Measurements from ENCODE around the gene NBEA.

GRCh38 chr13:35165205-35165604 is 223.1 kb downstream of the NBEA start:
- TF ChIP-seq CTCF (IDR thresholded peaks at IDR 0.05) (no peak), POLR2A (IDR thresholded peaks at IDR 0.05) (no peak)

Measured in sigmoid colon (tissue), 3 donors.